ENCODE measurements around the gene ZNF385B.

Gene ZNF385B

DNA sequence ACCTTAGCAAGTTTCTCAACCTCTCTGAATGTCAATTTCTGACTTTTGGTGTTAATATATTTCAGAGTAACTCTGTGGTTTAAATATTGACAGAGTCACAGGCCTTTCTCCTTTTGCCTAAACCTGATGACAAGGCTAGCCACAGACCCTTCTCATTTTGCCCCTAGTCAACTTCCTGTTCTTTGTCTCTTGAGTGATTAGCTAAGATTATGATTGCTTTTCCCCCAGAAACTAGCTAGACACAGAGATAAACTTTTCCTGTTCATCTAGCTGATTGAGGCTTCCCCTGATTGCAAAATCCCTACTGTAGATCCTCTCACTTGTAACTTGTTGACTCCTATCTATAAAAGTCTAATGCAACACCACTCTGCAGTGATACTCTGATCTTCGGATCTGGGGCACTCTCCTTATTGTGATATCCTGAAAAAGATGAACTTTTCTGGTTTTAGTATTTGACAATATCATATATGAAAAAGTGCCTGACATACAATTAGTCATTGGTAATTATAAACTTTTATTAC is 241.4 kb downstream of the ZNF385B start:
- no peak for DNase-seq

DNA sequence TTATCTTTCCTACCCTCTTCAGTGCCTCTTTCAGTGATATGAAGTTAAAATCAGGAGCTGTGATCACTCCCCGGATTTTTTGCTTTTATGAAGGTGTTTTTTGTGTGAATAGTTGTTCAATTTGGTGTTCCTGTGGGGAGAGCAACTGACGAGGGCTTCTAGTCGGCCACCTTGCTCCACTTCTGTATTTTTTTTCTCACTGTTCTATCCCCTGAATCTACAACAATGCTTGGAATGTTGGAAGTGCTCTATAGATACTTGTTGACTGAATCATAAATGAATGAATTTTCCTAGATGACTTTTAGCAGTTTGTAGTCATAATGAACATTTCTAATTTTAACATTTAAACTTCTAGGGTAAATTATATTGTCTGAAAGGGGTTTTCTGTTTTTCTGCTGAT is 247.3 kb downstream of the ZNF385B start:
- DNase-seq = no peak

DNA sequence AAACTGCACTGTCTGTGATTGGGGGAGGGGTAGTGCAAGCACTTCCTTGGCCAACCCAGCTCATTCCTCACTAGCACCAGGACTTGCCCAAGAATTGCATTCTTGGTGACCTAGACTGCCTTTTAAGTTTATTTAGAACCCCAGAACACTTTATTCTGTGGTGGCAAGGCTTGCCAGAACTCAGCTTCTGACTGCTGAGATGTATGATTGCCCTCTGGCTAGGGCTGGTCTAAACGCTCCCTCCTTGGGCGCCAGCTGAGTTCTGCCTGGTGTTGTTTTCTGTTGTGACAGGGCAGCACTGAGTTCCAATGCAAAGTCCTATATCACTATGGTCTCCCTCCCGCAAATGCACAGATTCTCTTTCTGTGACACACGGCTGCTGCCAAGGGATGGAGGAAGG is 247.7 kb downstream of the ZNF385B start:
- no peak for DNase-seq

DNA sequence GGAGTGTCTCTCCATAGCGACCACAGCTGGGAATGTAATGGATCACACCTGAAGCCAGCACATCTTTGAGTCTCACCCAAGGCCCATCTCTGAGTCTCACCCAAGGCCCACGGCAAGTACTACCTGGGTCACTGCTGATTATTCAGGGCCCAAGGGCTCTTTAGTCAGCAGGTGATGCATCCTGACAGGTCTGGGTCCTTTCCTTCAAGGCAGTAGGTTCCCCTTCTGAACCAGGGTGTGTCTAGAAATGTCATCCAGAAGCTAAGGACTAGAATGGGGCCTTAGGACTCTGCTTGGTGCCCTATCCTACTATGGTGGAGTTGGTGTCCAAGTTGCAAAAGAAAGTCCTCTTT is 248.1 kb downstream of the ZNF385B start:
- no peak for DNase-seq

DNA sequence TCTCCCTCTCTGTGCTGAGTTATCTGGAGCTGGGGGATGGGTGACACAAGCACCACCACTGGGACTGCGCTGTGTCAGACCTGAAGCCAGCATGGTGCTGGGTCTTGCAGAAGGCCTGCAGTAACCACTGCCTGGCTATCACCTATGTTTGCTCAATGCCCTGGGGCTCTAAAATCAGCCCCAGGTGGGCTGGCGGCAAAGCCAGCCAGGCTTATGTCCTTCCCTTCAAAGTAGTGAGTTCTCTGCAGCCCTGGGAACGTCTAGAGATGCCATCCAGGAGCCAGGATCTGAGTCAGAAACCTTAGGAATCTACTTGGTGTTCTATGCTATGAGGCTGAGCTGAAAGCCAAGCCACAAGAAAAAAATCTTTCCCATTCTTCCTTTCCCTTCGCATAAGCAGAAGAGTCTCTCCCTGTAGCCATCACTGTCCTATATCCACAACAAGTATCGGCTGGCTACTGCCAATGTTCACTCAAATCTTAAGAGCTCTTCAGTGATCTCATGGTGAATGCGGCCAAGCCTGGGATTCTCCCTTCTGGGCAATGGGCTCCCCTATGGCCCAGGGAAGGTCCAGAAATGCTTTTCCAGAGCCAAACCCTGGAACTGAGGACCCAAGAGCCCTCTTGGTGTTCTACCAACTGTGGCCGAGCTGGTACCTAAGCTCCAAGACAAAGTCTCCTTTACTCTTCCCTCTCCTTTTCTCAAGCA is 248.7 kb downstream of the ZNF385B start:
- no peak for DNase-seq

DNA sequence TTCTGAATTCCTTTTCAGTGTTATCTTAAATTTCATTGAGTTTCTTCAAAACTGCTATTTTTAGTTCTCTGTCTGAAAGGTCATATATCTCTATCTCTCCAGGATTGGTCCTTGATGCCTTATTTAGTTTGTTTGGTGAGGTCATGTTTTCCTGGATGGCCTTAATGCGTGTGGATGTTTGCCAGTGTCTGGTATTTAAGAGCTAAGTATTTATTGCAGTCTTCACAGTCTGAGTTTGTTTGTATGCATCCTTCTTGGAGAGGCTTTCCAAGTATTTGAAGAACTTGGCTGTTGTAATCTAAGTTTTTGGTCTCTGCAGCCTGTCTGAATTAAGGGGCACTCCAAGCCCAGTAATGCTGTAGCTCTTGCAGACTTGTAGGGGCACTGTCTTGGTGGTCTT is 249.3 kb downstream of the ZNF385B start:
- DNase-seq = no peak

DNA sequence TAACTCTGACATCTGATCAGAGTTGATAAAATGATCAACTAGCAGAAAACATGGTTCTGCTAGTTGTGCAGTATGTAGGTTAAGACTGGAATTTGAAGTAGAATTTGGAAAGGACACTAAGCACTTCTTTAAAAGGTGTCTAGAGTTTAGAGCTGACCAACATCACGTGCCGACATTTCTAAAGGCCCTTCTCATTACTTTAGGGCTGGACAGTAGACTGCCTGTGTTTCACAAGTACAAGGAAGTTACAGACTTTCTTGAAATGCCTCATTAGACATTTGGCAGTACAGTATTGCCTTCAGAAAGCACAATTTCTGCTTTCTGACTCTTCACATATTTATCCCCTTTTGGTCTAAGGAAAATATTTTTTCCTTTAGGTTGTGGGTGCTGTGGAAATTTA is 255.3 kb downstream of the ZNF385B start:
- DNase-seq = no peak

DNA sequence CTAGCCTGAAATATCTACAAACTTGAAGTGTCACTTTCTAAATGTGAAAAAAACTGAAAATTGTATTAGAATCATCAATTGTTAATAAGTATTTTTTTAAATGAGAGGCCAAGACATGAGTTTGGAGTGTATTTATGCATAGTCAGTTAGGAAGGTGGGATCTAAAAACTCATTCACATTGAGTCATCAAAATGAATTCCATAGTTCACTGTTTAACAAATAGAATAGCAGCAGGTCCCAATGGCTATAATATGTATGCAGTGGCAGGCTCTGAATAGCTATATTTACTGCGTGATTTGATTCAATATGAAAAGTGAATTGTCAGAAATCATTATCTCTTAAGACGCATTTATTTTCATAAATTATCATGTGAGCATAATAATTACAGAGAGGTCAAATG is 256.1 kb downstream of the ZNF385B start:
- DNase-seq = no peak

DNA sequence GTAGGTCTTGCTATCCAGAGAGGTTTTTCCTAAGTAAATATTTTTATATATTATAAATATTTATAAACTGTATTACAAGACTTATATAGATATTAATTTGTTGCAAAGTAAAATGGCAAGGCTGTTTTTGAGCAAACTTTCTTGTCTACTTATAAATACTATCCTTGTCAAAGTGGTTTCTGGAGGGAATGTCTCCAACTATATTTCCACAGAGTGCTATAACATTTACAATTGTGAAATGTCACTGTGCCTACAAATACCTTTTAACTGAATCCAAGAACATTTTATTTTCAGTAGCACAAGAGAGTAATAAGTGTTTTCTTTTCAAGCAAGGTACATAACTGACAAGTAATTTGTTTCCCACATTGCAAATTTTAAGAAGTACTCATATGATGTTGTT is 256.8 kb downstream of the ZNF385B start:
- DNase-seq = no peak

DNA sequence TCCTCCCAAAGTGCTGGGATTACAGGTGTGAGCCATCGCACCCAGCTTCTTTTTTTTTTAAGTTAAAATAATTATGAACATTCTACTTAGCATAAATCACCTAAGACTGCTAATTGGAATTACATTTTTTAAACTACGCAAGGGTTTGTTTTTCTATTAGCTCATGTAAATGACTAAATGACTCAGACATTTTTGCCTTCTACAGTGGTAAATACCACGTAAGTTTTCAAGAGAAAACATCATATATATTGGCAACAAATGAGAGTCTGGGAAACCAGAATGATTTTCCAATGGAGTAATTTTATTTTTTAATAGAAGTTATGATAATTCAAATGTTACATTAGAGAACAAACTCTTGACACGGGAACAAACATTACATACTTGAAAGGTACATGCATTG is 259.0 kb downstream of the ZNF385B start:
- DNase-seq = no peak

DNA sequence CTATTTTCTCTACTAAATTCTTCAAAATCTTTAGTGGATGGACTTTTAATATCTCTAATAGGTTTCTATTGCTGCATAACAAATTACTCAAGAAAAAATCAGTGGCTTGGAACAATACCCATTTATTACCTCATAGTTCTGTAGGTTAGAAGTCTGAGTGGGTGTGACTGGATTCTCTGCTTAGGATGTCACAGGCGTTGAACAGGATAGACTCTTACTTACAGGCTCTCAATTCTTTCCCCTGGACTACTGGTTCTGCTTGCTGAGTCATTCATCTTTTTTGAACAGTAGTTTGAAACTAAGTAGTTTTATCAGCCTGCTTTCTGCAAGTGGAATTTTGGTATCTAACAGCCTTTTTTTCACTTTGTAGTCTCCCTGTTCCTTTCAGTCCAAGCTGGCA is 265.4 kb downstream of the ZNF385B start:
- DNase-seq = no peak

DNA sequence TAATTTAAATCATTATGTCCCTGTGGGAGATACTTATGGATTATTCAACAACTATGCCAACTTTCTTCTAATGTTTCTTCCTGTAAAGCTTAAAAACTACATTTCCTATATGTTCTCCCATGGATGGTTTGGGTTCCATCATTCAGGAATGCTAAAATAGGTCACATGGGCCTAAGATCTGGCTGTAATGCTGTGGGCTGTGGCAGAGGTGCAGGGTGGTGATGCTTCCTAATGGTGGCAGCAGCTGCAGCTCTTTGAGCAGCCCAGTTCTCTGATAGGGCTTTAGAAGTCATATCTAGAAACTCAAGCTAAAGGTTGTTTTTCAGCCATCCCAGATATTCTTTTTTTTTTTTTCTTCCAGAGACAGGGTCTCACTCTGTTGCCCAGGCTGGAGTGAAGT is 266.1 kb downstream of the ZNF385B start:
- DNase-seq = no peak

DNA sequence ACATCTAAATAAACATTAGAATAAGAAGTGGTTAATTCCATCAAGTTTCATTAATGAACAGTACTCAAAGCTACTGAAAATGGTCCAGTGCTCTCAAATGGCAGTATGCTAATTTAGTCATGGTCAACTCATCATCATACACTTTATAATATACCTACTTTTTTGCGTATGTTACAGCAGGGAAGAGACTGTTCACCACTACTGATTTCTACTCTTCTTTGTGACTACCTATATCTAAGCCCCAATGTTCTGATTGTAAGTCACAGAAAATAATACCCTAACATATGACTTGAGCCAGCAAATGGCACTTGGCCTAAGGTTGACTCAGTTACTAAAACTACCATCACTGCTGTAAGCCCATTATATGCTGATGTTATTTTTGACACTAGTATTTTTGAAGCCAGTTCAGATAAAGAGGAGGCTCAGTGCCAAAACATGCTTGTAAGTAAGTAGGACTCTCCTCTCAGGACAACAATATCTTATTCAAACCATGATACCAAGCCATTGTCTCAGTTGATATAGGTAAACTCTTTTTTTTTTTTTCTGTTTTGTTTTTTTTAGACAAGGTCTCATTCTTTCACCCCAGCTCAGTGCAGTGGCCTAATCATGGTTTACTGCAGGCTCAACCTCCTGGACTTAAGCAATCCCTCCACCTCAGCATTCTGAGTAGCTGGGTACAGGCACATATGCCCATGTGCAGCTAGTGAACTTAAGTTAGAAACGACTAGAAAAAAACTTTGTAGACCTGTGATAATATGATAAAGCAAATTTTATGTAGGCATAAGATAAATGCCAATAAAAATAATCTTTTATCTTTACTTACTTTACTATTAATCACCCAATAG is 266.9 kb downstream of the ZNF385B start:
- no peak for DNase-seq

DNA sequence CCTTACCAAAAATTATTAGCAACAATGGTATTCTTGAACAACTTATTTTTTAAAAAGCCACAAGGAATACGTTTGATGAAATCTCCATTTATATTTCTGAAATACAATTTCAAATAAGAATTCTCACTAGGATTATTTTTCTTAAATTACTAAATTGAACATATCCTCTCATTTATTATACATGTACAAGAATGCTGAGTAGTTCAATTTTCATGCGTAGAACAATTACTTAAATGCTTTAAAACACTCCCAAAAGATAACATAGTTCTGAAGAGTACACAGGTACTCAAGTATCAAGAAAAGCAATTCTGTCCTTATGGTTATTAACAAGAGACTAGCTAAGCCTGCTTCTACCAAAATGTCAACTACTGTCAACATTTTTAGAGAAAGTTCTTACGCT is 268.1 kb downstream of the ZNF385B start:
- DNase-seq = no peak

DNA sequence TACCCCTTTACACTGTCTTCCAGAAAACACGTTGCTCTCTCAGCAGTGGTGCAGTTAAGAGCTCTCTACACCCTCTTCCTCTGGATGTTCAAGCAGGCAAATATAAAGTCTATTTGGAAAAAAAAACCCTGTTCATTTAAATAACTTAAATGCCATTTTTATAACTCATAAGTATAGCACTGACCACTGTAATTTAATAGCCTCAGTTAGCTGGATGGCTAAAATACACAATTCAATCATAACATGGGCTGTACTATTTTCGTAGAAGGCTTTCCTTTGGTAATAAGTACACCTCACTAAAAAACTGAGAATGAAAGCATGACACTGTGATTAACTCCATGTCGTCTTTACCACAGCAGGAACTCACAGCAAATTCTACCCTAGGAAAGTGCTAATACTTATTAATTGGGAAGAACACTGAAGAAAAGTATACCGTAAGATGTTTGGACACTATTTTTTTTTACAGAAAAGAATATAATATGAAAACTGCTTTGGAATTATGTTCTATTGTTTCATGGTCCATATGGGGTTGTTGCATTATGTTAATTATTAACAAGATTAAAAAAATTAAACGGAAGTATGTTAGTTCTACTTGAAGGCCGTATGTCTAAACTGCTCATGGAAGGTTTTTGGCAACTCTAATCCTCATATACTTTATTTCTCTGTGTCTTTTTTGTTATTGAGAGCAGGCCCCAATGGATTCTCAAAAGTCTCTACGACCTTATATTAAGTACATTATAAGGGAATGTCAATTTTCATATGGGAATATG is 269.1 kb downstream of the ZNF385B start:
- DNase-seq = no peak

DNA sequence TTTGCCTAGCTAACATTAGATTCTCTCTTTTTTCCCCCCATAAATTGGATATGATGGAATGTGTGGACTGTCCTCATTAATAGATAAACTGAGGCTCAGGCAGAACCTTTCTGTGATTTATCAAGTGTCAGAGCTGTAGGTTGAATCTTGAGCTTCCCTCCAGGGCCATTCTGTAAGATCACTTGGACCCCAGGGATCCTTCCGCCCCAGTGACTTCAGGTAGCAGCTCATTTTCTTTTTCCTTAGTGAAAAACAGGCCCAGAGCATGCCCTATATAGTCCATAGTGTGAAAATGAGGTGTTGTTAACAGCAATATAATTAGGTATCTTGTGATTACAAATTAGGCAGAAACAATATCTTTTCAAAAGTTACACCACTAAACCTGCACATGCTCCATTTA is 269.7 kb downstream of the ZNF385B start:
- DNase-seq = no peak

DNA sequence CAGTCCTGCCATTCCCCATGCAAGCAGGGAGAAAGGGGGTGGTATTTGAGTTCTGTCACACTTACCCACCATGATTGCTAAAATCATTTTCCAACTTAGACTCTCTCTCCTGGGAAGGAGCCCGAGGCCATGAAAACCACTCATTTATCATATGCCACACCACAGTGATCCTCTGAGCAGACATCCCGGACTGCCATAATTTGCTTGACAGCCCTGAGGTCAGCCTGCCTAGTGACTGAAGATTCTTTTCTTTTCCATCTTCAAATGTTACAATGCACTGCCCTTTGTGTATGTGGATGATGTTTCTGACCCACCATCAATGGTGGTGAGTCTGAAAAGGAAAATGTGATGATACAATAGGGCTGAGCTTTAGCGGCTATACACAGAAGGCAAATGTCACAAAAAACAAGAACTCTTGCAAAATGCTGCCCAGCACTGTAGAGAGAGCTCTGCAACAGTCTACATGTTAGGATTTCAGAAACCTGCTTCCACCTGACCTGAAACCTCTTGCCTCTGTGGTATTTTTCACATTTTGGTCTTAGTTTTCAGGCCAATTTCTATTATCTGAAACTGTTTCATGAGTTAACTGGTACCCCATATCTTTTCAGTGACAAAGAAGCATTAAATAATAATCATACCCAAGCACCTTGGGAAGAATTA is 272.8 kb downstream of the ZNF385B start:
- DNase-seq = no peak

DNA sequence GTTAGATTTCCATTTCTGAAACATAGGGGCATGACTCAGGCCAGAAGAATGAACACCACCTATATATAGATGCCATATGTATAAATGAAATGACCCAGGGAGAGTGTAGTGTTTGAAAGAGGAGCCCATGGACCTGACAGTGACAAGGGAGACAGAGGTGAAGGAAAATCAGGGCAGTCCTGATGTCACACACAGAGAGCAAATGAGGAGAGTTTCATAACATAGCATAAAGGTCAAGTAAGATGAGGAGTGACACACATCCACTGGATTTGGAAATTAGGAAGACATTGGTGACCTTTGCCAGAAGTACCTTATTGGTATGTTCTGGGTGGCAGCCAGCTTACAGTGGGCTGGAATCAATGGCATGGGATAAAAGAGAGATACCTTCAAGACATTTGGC is 276.7 kb downstream of the ZNF385B start:
- DNase-seq = no peak

DNA sequence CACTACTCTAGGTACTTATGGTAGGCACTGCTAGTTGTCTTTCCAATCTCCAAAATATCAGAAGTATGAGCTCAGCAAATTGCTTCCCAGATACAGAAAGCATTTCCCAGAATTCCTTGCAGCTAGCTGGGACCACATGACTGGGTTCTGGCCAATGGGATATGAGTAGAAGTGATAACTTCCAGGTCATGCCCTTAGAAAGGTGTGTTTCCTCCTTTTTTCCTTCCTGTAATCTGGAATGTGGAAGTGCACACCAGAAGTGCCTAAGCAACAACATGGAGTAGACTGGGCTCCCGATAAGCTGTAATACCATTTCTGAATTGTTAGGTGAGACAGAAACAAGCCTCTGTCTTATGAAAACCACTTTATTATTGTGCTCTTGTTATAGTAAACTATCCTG is 279.8 kb downstream of the ZNF385B start:
- DNase-seq = no peak

DNA sequence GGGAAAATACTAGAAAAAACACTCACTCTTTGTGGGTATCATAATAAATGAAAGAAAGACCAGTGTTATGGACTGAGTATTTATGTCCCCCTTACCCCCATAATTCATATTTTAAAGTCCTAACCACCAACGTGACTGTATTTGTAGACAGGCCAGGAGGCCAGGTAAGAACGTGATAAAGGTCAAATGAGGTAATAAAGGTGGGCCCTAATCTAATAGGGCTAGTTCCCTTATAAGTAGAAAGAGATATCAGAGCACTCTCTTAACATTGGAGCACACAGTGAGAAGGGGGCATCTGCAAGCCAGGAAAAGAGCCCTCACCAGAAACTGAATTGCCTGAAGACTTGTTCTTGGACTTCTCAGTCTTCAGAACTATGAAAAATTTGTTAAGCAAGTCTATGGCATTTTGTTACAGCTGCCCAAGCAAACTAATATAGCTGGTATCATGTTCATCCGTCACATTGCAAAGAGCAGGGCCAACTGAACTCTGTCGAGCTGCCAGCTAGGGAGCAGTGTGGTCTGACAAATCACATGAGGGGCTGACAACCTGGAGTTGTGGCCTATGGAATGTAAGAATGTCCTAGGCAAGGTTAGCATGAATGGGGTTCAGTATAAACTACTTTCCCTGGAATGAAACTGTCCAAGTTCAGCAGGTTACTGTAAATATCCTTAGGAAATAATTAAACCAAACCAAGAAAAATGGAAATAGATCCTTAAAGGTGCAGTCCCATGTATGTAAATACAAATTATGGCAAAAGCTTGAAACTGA is 280.9 kb downstream of the ZNF385B start:
- no peak for DNase-seq

DNA sequence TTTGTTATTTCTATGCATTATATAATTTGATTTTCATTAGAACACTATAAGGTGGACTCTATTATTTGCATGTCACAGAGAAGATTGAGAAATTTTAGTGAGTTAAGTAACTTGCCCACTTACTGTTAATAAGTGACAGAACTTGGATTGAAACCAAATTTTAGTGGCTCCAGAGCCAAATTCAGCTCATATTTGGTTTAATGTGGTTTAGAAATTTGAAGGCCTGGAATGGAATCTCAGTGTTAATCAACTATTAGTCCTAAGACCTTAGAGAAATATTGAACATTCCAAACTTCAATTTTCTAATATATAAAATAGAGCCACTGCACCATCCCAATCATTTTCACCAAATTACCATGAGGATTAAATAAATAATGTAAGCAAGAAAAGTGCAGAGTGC is 281.6 kb downstream of the ZNF385B start:
- DNase-seq = no peak

DNA sequence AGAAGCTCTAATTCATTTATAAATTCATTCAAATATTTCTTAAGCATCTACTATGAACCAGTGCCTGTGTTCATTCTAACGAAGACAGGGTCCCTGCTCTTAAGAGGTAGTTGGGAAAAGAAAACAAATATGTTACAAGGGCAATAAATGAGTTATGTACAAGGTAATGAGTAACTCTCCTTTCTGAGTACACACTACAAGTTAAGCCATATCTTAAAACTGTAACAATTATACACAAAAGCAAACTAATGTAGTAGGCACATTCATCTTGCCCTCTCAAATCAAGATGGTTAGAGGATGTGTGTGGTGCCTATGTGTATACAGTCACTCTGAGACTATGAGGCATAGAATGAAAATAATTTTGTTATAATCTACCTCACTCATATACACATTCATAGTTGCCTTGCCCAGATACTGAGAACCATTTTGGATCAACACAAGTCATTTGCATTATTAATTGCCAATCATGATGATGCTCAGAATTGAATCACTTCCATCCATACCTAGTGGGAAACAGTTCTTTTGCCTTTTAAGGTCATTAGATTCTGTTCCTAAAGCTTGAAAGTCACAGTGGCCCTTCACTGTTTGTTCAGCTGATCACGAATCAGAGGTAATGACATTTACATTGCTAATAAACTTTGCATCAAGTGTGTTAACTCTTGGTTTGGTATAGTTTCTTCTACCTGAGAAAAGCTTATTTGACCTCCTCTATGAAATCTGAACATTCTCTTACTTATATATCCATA is 283.1 kb downstream of the ZNF385B start:
- DNase-seq = no peak

Data from activated naive CD4-positive, alpha-beta T cell (primary cell).